Measurements from ENCODE around the gene SPATA12.

SPATA12 gene

GRCh38 chr3:57085211-57085610, 24.7 kb downstream of the SPATA12 start:
- DNase-seq, result no peak

- DNase-seq, result no peak
Measured at GRCh38 chr3:57086201-57086600, 25.7 kb downstream of the SPATA12 start.

- DNase-seq, result no peak
Measured at GRCh38 chr3:57087361-57088092, 27.1 kb downstream of the SPATA12 start.

GRCh38 chr3:57088503-57088902, 28.0 kb downstream of the SPATA12 start:
- DNase-seq, result no peak

GRCh38 chr3:57089043-57089442, 28.6 kb downstream of the SPATA12 start:
- DNase-seq, result no peak

GRCh38 chr3:57091521-57092273, 31.2 kb downstream of the SPATA12 start:
- no peak for DNase-seq

- no peak for DNase-seq
Measured at GRCh38 chr3:57093489-57093888, 33.0 kb downstream of the SPATA12 start.

GRCh38 chr3:57093971-57094535, 33.6 kb downstream of the SPATA12 start:
- no peak for DNase-seq

GRCh38 chr3:57094575-57094974, 34.1 kb downstream of the SPATA12 start:
- DNase-seq, result no peak

GRCh38 chr3:57095363-57095762, 34.9 kb downstream of the SPATA12 start:
- no peak for DNase-seq

GRCh38 chr3:57097536-57097935, 37.1 kb downstream of the SPATA12 start:
- DNase-seq, result no peak

- DNase-seq, result no peak
Measured at GRCh38 chr3:57098418-57099310, 38.2 kb downstream of the SPATA12 start.

- peak in 1 of 2 experiments; percentile 4 for DNase-seq
Measured at GRCh38 chr3:57100046-57100695, 39.7 kb downstream of the SPATA12 start.

- no peak for DNase-seq
Measured at GRCh38 chr3:57105585-57105984, 45.1 kb downstream of the SPATA12 start.

- DNase-seq, result no peak
Measured at GRCh38 chr3:57108684-57109083, 48.2 kb downstream of the SPATA12 start.

GRCh38 chr3:57109437-57110199, 49.2 kb downstream of the SPATA12 start:
- DNase-seq, result no peak

- no peak for DNase-seq
Measured at GRCh38 chr3:57110214-57110613, 49.8 kb downstream of the SPATA12 start.

- no peak for DNase-seq
Measured at GRCh38 chr3:57110798-57111197, 50.3 kb downstream of the SPATA12 start.

GRCh38 chr3:57112206-57112605, 51.7 kb downstream of the SPATA12 start:
- DNase-seq, result no peak

GRCh38 chr3:57116501-57116900, 56.0 kb downstream of the SPATA12 start:
- no peak for DNase-seq

- DNase-seq, result no peak
Measured at GRCh38 chr3:57118254-57118653, 57.8 kb downstream of the SPATA12 start.

GRCh38 chr3:57120040-57120439, 59.6 kb downstream of the SPATA12 start:
- DNase-seq, result no peak
